H1 (cell line): ENCODE measurements around the gene ADARB2. TPM values are rescaled to one million over a fixed set of nuclear protein-coding genes. Genes with fewer than 3 reads are reported as not detected.

ENCODE experiments used
- SUZ12 ChIP-seq: fragments of 200-600 bp; sonication (generic); IDR thresholded peaks from 2 replicates; pipeline ENCODE4 v1.6.1; 2012; ENCODE audit warnings: mild to moderate bottlenecking, inconsistent platforms, low read length, moderate library complexity, mixed read lengths
- polyA plus RNA-seq, 7 experiments: library from polyadenylated mRNA; depleted of rRNA in 3 of 7; stranded (reverse) in 5 of 7; unstranded in 2 of 7; fragments of >200 nt in 5 of 7; fragments of 200-250 nt in 2 of 7; gene quantifications; 1 replicate in 5 of 7; 2 replicates in 1 of 7; 4 replicates in 1 of 7; pipeline versions ENCODE4 v1.2.1 to v1.2.3, GENCODE V29; 2011 to 2013; ENCODE audit warnings: missing spikeins in 2 of 7, mixed read lengths in 2 of 7
- total RNA-seq: library from RNA; stranded (reverse); fragmentation: NEBNext Ultra II Directional; extraction: Animal tissue kit (Norgen Biotek cat#: 25700); gene quantifications from 2 replicates; pipeline ENCODE4 v1.2.1, GENCODE V29; 2021

Gene ADARB2
- total and polyA plus RNA-seq, 2 of the 8 experiments (the other 6 are each of a cell fraction or from before 2014, with no cell fraction given) = 2.2 to 2.8 TPM

DNA sequence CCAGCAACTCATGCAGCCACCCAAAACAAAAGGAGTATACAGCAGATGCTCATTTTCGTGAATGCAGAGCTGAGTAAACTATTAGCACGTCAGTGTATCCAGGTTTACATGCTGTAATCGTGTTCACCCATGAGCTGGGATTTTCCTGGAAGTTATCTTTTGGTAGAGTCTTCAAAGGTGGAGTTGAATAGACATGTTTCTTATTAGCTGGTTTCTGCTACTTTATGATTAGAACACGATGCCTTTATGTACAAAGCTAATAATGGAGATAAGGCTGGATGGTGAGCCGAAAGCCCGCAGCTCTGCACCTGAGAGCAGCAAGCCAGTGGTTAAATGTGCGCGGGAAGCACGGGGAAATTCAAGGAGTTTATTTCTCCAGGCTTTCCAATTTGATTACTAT, 123.8 kb downstream of the ADARB2 start (continued):
- TF ChIP-seq SUZ12 = no peak
